HepG2 (cell line): ENCODE measurements around the gene GPS1. TPM values are rescaled to one million over a fixed set of nuclear protein-coding genes. Genes with fewer than 3 reads are reported as not detected.
A peak's percentile ranks its signal among the peaks of the same experiment; 100 is the strongest.

Source experiments
- AHR ChIP-seq: IDR thresholded peaks from 2 replicates; pipeline ENCODE4 v1.6.1; 2018; ENCODE audit warnings: missing genetic modification reagents, missing compliant biosample characterization
- HNF1B ChIP-seq: sonication (generic); formaldehyde crosslinking; IDR thresholded peaks from 2 replicates; pipeline ENCODE4 v1.5.1; 2020; ENCODE audit warnings: mild to moderate bottlenecking, moderate library complexity, missing genetic modification reagents
- MEF2D ChIP-seq: sonication (generic); formaldehyde crosslinking; IDR thresholded peaks from 2 replicates; pipeline ENCODE4 v1.5.1; 2020; ENCODE audit warnings: mild to moderate bottlenecking, missing genetic modification reagents
- NFRKB ChIP-seq: fragments of 450-650 bp; IDR thresholded peaks from 2 replicates; pipeline ENCODE4 v1.6.1; 2017
- PAX8 ChIP-seq: sonication (generic); formaldehyde crosslinking; IDR thresholded peaks from 2 replicates; pipeline ENCODE4 v1.8.0; 2022; ENCODE audit warnings: mild to moderate bottlenecking, missing genetic modification reagents, borderline replicate concordance
- PPARG ChIP-seq: conservative IDR thresholded peaks from 2 replicates; pipeline ENCODE4 v1.6.1; 2016; ENCODE audit warnings: missing biosample characterization, missing genetic modification reagents
- SALL1 ChIP-seq: sonication (generic); formaldehyde crosslinking; IDR thresholded peaks from 2 replicates; pipeline ENCODE4 v1.8.0; 2022; ENCODE audit warnings: mild to moderate bottlenecking, missing genetic modification reagents
- SP1 ChIP-seq, 2 experiments: fragments of 450-650 bp in 1 of 2; sonication (generic) in 1 of 2; formaldehyde crosslinking in 1 of 2; IDR thresholded peaks; 2 replicates each; pipeline versions ENCODE4 v1.4.0 to v1.6.1; 2016 to 2020; ENCODE audit warnings: missing genetic modification reagents in 1 of 2
- SP5 ChIP-seq: IDR thresholded peaks from 2 replicates; pipeline ENCODE4 v1.6.1; 2016; ENCODE audit warnings: low read depth, borderline replicate concordance
- TFE3 ChIP-seq: IDR thresholded peaks from 2 replicates; pipeline ENCODE4 v1.6.1; 2016
- TSC22D2 ChIP-seq: sonication (generic); formaldehyde crosslinking; IDR thresholded peaks from 2 replicates; pipeline ENCODE4 v1.5.1; 2020; ENCODE audit warnings: missing genetic modification reagents, mild to moderate bottlenecking, borderline replicate concordance
- ZNF12 ChIP-seq: sonication (generic); formaldehyde crosslinking; IDR thresholded peaks from 2 replicates; pipeline ENCODE4 v1.5.0; 2020; ENCODE audit warnings: missing genetic modification reagents
- ZNF17 ChIP-seq: sonication (generic); formaldehyde crosslinking; IDR thresholded peaks from 2 replicates; pipeline ENCODE4 v1.5.0; 2020; ENCODE audit warnings: mild to moderate bottlenecking, missing genetic modification reagents
- ZNF282 ChIP-seq: fragments of 450-650 bp; IDR thresholded peaks from 2 replicates; pipeline ENCODE4 v1.6.1; 2018; ENCODE audit not compliant: partially characterized antibody
- polyA plus RNA-seq, 8 experiments: library from polyadenylated mRNA; depleted of rRNA in 3 of 8; stranded (reverse) in 7 of 8; unstranded in 1 of 8; fragments of >200 nt; fragmentation: Illumina TruSeq in 4 of 8; extraction: Trizol in 4 of 8; gene quantifications; 2 replicates each; pipeline versions ENCODE4 v1.2.1 to v1.2.3, GENCODE V29; 2011 to 2016; ENCODE audit warnings: low read depth in 4 of 8, missing spikeins in 1 of 8, mixed read lengths in 1 of 8; ENCODE audit not compliant: insufficient read depth in 1 of 8
- total RNA-seq, 5 experiments: library from RNA; depleted of rRNA; stranded (reverse); fragments of >200 nt; fragmentation: Illumina TruSeq; extraction: Trizol; gene quantifications; 2 replicates each; pipeline ENCODE4 v1.2.3, GENCODE V29; 2016; ENCODE audit warnings: low read depth in 1 of 5
- TF ChIP-seq, protein P1 (sequence below), 2 experiments: sonication (generic) in 1 of 2; formaldehyde crosslinking in 1 of 2; IDR thresholded peaks; 2 replicates each; pipeline versions ENCODE4 v1.6.1 to v1.9.0; 2014 to 2022; ENCODE audit warnings: antibody characterized with exemption in 1 of 2, borderline replicate concordance in 1 of 2, inconsistent platforms in 1 of 2, low read depth in 1 of 2, missing genetic modification reagents in 1 of 2
- TF ChIP-seq, protein P2 (sequence below): sonication (generic); formaldehyde crosslinking; IDR thresholded peaks from 2 replicates; pipeline ENCODE4 v1.5.0; 2020; ENCODE audit warnings: mild to moderate bottlenecking, missing genetic modification reagents

The GPS1 gene
- total and polyA plus RNA-seq, 2 of the 13 experiments (the other 11 are each of a cell fraction or from before 2014, with no cell fraction given): 124 to 128 TPM

DNA sequence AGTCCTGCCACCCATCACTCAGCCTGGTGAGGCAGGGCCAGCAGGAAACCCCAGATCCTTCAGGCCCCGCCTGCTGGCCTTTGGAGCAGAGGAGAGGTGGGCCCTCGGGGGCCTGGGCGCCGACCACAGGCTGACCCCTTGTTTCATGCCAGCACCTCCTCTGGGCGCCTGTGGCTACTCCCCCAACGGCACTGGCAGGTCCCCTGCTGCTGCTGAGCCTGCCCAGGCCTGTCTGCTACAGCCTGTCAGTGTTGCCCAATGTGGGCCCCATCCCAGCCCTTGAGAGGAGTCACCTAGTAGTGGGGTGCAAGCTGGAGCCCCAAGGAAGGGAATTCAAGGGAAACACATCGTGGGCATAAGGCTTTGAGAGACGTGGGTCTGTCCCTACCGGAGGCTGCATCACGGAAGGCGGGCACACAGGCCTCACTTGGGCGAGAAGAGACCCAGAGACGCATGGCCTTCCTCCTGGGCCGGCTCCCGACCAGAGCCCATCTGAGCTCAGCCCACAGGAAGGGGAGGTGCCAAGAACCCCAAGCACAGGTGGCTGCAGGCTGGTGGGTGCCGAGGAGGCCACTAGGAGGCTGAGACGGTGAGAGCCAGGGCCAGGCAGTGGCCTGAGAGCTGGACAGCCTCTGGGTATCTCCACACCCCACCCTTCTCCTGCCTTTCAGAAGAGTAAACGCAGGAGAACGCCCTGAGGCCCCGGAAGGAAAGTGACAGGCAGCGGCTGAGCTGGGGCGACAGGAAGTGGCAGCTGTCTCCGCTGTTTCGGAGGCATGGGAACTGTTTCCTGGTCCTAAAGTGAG is 54.4 kb downstream of the GPS1 start (continued):
- TF ChIP-seq, protein P1, sequence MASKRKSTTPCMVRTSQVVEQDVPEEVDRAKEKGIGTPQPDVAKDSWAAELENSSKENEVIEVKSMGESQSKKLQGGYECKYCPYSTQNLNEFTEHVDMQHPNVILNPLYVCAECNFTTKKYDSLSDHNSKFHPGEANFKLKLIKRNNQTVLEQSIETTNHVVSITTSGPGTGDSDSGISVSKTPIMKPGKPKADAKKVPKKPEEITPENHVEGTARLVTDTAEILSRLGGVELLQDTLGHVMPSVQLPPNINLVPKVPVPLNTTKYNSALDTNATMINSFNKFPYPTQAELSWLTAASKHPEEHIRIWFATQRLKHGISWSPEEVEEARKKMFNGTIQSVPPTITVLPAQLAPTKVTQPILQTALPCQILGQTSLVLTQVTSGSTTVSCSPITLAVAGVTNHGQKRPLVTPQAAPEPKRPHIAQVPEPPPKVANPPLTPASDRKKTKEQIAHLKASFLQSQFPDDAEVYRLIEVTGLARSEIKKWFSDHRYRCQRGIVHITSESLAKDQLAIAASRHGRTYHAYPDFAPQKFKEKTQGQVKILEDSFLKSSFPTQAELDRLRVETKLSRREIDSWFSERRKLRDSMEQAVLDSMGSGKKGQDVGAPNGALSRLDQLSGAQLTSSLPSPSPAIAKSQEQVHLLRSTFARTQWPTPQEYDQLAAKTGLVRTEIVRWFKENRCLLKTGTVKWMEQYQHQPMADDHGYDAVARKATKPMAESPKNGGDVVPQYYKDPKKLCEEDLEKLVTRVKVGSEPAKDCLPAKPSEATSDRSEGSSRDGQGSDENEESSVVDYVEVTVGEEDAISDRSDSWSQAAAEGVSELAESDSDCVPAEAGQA (IDR thresholded peaks at IDR 0.05; ENCODE audit: low read depth): no peak
- TF ChIP-seq, protein P1 (CRISPR knock-in tag; IDR thresholded peaks at IDR 0.05; ENCODE audit: borderline replicate concordance): peak; percentile 66; the same call in 1 of the 2 replicates
- TF ChIP-seq SP1 (IDR thresholded peaks at IDR 0.05) (no peak), SP1 (CRISPR knock-in tag; IDR thresholded peaks at IDR 0.05) (peak; percentile 82), ZNF282 (no peak), PAX8 (CRISPR knock-in tag) (peak; percentile 55; the same call in 1 of the 2 replicates), MEF2D (CRISPR knock-in tag) (peak; percentile 61), TFE3 (peak; percentile 56; the same call in 1 of the 2 replicates), ZNF12 (CRISPR knock-in tag) (no peak), PPARG (CRISPR knock-in tag) (0 out of 2 replicates have a peak, but pooled peaks have one; percentile 11), HNF1B (CRISPR knock-in tag) (peak; percentile 82; the same call in 1 of the 2 replicates), TSC22D2 (peak; percentile 95), ZNF17 (CRISPR knock-in tag) (no peak), NFRKB (no peak), SP5 (peak; percentile 73), AHR (CRISPR knock-in tag) (peak; percentile 64), SALL1 (CRISPR knock-in tag) (peak; percentile 87)
- TF ChIP-seq, protein P2, sequence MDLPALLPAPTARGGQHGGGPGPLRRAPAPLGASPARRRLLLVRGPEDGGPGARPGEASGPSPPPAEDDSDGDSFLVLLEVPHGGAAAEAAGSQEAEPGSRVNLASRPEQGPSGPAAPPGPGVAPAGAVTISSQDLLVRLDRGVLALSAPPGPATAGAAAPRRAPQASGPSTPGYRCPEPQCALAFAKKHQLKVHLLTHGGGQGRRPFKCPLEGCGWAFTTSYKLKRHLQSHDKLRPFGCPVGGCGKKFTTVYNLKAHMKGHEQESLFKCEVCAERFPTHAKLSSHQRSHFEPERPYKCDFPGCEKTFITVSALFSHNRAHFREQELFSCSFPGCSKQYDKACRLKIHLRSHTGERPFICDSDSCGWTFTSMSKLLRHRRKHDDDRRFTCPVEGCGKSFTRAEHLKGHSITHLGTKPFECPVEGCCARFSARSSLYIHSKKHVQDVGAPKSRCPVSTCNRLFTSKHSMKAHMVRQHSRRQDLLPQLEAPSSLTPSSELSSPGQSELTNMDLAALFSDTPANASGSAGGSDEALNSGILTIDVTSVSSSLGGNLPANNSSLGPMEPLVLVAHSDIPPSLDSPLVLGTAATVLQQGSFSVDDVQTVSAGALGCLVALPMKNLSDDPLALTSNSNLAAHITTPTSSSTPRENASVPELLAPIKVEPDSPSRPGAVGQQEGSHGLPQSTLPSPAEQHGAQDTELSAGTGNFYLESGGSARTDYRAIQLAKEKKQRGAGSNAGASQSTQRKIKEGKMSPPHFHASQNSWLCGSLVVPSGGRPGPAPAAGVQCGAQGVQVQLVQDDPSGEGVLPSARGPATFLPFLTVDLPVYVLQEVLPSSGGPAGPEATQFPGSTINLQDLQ (CRISPR knock-in tag): peak; percentile 80
- TF ChIP-seq, all 625 proteins: peak for 363
